OCI-LY1 (cell line): ENCODE results near the gene CUX1.

Experiments
- EZH2 ChIP-seq: fragments of 200-600 bp; sonication (generic), shearing (Covaris generic); IDR thresholded peaks from 2 replicates; pipeline ENCODE4 v1.8.0; 2017; ENCODE audit warnings: borderline replicate concordance, mixed run types, mild to moderate bottlenecking, antibody characterized with exemption, low read length, moderate library complexity, mixed read lengths
- TF ChIP-seq, protein P1 (sequence below): fragments of 200-600 bp; sonication (generic), shearing (Covaris generic); IDR thresholded peaks from 2 replicates; pipeline ENCODE4 v1.5.1; 2017; ENCODE audit warnings: mild to moderate bottlenecking, antibody characterized with exemption, low read length, moderate library complexity, mixed read lengths

DNA sequence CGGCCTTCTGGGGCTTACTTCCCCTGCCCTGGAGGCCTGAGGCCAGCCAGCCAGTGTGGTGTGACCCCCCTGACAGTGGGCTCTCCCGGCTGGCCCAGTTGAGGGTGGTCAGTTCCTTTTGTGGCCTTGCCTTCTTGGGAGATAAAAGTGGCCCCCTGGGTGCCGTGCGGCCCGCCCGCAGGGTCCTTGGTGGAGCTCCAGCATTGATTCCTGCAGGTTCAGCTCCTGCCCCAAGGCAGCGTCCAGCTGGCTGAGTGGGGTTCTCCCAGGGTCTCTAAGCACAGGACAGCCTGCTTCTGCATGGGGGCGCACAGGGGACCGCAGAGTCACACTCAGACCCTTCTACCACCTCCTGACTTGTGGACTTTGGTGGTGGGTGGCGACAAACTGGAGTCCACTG is 62.1 kb downstream of the CUX1 start:
- TF ChIP-seq, protein P1, sequence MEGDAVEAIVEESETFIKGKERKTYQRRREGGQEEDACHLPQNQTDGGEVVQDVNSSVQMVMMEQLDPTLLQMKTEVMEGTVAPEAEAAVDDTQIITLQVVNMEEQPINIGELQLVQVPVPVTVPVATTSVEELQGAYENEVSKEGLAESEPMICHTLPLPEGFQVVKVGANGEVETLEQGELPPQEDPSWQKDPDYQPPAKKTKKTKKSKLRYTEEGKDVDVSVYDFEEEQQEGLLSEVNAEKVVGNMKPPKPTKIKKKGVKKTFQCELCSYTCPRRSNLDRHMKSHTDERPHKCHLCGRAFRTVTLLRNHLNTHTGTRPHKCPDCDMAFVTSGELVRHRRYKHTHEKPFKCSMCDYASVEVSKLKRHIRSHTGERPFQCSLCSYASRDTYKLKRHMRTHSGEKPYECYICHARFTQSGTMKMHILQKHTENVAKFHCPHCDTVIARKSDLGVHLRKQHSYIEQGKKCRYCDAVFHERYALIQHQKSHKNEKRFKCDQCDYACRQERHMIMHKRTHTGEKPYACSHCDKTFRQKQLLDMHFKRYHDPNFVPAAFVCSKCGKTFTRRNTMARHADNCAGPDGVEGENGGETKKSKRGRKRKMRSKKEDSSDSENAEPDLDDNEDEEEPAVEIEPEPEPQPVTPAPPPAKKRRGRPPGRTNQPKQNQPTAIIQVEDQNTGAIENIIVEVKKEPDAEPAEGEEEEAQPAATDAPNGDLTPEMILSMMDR: no peak
- no peak for TF ChIP-seq EZH2
